Measurements from ENCODE around the gene GJD2.

GJD2 gene

DNA sequence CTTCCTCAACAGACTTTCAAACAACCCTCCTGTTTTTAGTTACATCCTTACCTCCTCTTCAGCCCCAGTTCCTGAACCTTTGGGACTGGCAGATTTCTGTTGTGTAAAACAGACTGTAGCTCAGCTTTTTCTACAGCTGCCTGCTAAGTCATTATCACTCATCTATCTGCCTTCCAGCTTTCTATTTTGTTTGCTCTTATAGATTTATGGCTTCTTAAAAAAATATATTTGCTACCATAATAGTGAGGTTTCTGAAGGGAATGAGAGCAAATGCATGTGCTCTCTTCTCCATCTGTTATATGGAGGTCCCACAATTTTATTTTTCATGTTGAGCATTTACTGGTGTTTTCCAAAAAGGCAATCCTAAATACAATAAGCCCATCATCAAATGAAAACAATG is 18.2 kb upstream of the GJD2 start:
- no peak for DNase-seq (ENCODE audit: low read depth)

DNA sequence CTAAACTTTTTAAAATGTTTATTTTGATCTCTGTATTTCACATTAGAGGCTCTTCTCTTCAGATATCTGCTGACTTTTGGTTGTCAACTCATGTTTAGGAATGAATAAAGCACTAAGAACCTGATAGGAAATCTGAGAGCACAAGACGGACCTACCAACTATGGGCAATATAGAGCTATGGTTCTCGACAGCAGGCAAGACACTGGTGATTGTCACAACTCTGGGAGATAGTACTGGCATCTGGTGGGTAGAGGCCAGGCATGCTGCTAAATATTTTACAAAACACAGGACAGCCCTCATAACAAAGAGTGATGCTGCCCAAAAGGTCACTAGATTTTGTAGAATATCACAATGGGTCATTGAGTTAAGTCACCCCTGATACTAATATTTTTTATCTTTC is 17.5 kb upstream of the GJD2 start:
- DNase-seq (ENCODE audit: low read depth) = no peak

DNA sequence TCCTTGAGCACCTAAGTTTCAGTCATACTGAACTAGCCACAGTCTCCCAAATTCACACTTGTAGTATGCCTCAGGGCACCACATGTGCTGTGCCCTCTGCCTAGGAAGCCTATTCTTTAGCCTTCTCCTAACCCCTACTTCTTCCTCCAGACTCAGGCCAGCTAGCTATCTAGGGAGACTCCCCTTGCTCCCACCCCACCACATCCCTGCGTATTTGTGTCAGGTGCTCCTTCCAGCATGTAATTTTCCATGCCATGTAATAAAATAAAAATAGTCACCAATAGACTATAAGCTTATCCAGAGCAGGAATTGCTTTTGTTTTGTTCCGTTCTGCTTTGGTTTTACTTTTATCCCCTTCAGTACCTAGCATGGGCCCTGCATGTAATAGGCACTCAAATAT is 14.9 kb upstream of the GJD2 start:
- DNase-seq (ENCODE audit: low read depth) = no peak

DNA sequence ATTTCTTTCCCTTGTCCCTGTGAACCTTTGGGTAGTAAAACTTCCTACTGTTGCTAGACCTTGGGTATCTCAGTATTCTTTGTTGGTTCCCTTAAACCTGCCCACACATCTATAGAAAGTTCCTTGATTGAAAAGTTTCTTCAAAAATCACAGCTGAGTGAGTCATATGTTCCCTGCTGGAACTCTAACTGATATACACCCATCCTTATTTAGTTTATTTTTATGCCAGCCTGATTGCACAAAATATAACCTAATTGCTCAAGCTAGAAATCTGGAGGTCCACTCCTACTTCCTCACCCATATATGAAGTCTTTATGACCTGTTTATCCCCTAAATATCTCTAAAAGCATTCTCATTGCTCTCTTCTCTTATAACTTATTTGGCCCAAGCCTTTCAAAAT is 13.7 kb upstream of the GJD2 start:
- DNase-seq (ENCODE audit: low read depth) = no peak

DNA sequence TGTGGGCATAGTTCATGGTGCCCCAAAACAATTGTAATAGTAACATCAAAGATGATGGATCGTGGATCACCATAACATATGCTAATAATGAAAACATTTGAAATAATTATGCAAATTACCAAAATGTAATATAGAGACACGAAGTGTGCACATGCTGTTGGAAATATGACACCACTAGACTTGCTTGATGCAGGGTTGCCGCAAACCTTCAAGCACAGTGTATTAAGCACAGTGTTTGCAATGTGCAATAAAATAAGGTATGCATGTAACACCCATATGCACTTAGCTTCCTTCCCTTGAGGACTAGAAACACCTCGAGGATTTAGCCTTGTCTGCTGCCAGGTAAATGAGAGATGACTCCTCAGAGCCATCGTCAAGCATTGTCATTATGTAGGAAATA is 10.9 kb upstream of the GJD2 start:
- no peak for DNase-seq (ENCODE audit: low read depth)

DNA sequence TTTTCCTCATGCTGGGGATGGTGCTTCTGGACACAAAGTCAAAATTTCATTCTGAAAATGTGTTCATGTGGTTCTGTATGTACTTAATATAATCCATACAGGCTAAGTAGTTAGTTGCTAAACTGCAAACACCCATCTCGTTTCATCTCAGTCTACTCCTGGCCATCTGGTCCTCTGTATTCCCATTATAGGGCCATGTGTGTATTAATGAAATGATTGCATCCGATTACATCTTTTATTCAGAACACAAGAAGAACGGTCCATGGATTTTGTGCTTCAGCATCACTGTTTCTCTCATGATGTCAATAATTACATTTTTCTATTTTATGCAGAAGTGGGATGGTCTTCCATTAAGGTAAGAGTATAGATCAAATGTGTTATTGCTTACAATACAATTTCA is 6.1 kb upstream of the GJD2 start:
- DNase-seq (ENCODE audit: low read depth) = no peak

DNA sequence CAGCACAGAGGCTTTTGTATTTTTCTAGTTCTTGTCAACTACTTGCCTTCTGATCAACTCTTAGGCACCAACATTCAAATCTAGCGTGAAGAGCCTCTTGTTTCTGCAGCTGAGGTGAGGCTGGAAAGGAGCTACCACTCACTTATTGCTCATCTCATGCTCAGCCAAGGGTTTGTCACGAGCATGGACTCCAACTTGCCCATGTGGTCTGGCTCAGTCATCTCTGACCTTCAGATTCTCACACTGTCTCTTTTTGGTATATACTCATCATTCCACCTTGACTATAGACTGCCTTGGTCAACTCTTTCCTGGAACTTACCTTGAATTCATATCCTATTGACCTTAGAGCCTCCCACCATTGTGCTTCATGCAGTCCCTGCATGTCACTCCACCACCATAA is 5.2 kb upstream of the GJD2 start:
- DNase-seq (ENCODE audit: low read depth) = no peak

DNA sequence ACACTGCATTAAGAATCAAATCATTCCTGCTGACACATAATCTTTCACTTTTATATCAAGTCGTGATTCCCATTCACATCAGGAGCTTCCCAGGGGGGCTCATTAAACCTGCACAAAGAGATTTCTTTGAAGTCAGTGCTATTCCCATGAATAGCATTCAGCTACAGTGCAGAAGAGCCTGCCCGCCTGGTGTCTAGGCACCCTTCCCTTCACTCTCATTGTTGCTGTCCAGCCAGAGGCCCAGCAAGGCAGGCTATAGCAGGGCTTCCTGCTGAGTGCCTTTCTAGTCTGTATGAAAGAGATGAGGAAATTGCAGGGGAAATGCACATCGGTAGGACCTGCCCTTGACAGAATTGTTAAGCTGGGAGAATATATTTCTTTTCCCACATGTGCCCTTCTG is 4.5 kb upstream of the GJD2 start:
- no peak for DNase-seq (ENCODE audit: low read depth)

DNA sequence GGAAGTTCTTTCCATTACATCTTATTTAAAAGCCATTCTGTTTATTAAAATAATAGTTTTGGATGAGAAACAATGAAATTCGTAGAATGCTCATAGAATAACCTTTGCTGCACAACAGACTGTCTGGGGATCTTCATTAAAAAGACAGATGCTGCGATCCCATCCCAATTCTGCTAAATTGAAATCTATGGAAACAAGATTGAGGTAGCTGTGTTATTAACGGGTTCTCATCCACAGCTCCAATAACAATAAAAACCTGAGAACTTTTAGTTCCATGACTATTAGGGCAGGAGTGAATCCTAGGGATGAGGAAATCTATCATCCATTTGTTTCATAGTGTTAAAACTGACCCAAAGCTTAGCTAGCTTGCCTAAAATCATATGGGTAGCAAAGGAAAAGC is 2.5 kb upstream of the GJD2 start:
- no peak for DNase-seq (ENCODE audit: low read depth)

DNA sequence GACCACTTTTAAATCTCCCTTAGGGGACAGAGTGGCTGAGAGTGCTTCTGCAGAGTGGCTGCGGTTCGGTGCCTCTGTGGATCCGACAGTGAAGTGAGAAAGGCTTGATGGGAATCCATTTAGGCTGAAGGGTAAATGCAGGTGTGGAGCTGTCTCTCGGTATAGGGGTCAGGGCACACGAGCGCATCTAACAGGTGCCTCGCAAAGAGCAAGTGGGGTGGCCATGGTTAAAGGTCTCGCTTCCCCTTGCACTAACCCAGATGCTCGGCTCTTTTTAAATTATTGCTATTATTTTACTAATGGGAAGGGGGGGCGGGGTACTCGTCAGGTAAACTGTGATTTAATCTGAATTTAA is 598 bp upstream of the GJD2 start:
- no peak for DNase-seq (ENCODE audit: low read depth)

DNA sequence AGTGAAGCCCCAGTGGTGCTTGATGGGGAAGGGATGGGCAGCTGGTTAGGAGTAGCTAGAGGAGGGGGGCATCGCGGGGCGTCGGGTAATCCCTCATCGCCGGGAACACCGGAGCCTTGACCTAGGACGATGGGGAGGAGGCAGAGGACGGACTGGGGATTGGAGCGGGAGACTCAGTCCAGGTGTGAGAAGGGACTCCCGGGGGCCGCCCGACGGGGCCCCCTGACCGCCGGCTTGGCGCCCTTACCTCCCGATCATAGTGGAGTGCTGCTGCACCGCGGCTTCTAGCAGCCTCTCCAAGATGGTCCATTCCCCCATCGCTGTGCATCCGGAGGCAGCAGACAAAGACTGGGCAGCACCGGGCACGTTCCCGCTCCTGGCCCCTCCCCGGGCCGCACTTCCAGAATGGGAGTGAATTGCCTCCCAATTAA is 612 bp downstream of the GJD2 start:
- no peak for DNase-seq (ENCODE audit: low read depth)

DNA sequence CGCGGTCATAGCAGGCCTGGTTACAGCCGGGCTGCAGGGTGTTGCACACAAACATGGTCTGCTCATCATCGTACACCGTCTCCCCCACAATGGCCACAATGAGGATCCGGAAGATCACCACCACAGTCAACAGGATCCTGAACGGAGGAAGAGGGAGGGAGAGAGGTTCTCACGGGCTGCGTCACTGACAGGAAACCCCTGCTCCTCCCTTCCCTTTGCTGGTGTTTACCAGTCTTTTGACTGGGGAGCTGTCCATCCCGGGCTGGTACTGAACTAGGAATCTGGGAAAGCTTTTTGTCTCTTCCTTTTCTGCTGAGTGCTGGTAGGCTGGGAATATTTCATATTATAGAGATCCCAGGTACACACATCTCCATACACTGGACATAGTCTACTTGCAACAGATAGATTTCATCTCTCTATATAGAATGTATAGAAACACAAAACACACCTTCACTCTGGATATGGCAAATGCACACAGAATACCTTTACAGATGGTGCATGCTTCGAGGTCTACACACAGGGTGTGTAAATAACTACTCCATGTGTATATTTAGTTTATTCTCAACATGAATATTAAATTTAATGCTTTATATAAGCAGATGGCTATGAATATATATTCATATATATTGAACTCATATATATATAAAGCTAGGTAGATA is 1.4 kb downstream of the GJD2 start:
- DNase-seq (ENCODE audit: low read depth) = no peak

DNA sequence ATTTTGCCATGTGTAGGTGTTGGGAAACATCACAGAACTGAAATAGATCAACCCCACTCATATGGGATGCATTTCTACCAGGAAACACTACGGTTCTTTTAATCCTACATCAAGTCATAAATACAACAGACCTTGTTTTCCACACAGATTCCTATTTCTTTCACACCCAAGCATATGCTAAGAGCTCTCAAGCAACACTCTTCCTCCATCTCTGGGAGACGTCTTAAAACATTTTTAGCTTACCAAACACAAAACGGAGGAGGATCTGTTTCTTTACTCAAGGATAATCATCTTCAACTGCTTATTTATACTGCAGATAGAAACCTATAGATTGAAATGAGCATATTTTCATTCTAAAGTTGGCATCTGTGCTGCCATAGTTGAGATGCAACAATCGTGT is 5.1 kb downstream of the GJD2 start:
- no peak for DNase-seq (ENCODE audit: low read depth)

DNA sequence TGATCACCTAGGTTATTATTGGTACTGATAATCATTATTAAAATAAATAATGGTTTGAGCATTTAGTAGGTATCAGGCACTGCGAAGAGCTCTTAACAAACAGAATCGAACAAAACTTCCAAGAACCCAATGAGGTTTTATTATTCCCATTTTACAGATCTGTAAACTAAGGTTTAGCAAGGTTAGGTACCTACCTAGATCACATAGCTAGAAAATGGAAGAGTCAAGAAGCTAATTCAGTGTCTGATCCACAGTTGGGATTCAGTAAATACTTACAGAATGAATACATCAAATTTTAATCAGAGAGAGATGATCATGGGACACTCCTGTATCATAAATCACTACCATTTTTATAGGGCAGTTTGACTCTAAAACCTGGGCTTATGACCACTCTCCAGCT is 15.5 kb downstream of the GJD2 start:
- no peak for DNase-seq (ENCODE audit: low read depth)

DNA sequence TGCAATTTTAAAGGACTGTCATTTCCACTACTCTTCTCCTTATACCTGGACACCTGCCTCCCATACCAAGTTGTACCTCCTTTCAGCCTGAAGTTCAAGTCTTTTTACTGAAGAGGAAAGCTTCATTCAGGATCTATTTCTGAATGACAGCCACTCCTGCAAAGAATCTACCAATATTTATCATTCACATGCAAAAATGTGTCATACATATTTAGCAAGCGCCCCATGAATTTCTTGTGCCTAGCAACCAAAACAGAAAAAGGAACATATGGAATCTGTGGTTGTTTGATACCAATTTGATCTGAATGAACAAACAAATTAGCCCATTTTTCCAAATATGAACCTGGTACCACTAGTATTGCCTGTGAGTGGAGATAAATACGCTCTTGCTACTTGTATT is 16.8 kb downstream of the GJD2 start:
- no peak for DNase-seq (ENCODE audit: low read depth)

DNA sequence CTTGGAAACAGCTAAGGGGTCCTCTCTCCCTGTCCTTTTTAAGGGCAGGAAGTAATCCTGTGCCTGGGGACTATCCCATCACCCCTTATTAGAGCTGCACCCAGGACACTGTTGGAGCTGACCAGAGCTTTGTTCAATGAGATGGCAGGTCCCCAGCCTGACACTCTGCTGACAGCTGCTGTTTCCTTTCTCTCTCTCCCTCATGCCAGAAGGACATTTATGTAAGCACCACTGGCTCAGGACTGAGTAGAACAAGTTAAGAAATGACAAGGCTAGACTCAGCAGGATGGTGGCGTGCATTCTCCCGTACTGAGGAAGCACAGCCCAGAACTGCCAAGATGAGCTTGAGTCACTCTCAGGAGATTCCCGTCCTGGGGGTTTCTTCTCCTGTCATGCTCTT is 17.3 kb downstream of the GJD2 start:
- DNase-seq (ENCODE audit: low read depth) = no peak

DNA sequence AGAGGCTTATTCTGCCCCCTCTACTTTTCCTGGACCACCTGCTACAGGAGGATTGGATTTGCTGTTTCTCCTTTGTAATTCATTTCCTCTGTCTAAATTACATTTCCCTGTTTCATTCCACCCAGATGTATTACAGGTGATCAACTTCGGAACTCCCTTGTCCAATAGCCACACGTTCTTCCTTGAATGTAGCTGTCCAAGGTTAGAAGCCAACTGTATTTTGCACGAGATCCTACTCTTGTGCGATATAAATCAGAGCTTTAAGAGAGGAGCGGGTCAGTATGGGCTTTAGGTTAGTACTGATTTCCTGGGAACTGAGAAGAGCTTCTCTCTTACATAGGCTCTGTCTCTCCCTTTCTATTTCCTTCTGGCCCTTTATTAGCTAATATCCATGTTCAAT is 20.5 kb downstream of the GJD2 start:
- no peak for DNase-seq (ENCODE audit: low read depth)

DNA sequence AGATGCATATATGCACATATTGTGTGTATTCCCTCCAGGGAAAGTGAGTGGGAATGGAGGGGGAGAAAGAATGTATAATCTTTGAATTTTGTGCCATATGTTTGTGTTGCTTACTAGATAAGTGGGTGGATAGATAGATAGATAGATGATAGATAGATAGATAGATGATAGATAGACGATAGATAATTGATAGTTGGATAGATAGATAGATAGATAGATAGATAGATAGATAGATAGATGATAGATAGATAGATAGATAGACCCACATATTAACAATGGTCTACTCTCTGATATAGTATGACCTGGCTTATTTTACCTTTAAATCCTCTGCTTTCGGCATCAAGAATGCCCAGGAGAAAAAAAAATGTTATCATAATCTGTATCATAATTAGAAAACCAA is 21.2 kb downstream of the GJD2 start:
- DNase-seq (ENCODE audit: low read depth) = no peak

DNA sequence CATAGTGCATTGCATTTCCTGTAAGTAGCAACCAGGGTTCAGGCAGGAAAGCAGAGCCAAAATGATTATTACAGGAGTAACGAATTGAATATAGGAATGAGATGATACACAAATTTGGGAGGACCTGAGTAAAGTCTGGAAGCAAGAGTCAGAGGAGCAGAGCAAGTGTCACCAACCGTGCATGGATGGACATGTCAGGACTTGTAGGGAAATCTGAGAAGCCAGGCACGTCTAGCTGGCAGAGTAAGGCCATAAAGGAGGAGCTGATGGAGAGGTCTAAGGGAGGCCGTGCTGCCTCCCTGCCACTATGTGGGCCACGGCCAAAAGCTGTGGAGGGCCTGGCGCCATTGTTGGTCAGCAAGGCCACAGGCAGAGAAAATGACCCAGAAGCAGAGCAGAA is 22.4 kb downstream of the GJD2 start:
- no peak for DNase-seq (ENCODE audit: low read depth)

DNA sequence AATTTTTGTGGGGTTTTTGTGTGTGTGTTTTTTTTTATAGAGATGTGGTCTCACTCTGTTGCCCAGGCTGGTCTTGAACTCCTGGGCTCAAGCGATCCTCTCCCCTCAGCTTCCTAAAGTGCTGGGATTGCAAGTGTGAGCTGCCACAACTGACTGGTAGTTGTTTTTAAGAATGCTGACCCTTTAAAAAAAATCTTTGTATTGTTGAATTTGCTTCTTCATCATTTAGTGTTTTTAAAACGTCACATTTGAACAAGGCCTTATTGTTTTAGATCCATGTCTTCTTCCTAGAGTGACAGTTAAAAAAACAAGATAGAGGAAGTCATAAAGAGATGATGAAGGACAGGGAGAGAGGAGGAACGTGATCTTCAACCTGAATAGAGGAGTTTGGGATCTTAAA is 24.1 kb downstream of the GJD2 start:
- no peak for DNase-seq (ENCODE audit: low read depth)

DNA sequence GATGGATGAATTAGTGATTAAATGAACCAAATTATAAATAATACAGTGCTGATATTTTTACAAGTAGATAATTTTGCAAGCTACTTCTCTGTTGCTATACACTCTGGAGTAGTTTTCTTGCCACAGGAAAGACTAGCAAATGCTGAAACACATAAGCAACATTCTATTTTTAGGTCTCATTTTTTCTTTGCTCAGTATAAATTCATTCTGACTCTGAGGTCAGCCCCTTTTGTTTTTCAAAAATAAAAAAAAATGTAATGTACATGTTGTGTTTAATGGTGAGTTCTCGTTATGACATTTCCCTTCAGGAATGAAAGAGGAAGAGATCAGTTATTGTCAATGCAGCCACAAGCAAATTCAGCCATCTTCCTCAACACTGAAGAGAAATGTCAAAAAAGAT is 24.9 kb downstream of the GJD2 start:
- DNase-seq (ENCODE audit: low read depth) = no peak

DNA sequence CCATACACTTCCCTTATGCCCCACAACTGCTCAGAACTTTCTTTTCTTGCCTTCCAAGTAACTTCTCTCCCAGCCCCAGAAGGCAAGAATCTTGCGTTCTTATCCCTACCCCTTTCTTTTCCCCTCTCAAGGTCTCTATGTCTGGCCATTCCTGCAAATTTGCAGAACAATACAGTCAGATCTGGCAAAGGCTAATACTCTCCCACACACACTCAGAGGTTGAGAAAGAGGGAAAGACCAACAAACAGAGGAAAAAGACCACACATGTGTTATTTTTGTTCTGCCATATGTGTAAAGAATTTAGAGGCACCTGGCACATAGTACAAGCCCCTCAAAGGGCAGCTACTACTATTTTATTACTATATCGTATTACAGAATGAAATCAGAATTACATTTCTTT is 25.7 kb downstream of the GJD2 start:
- no peak for DNase-seq (ENCODE audit: low read depth)

DNA sequence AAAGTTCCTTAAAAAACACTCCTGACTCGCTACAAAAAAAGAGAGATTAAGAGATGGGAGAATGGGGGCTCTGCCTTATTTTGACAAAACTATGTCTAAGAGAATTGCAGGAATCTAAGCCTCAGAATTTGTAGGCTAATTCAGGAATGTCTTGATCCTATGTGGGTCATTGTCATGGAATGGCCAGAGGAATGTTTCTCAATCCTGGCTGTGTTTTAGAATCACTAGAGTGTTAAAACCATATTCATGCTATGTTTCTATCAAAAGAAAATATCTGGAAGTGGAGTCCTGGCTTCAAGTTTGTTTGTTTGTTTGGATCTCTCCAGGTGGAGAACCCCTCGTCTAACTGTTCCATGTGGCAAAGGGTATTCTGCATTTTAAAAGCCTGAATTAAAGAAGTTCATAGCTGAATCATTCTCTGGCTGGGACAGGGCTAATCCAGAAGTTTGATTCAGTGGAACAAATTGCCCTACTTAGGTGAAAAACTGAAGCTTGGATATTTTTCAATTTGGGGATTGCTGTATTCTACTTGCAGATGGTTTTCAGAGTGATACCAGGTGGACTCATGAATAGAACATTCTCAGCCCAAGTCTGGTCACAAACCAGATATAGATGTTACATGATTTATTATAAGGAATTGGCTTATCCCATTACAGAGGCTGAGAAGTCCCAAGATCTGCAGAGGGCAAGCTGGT is 28.2 kb downstream of the GJD2 start:
- no peak for DNase-seq (ENCODE audit: low read depth)

DNA sequence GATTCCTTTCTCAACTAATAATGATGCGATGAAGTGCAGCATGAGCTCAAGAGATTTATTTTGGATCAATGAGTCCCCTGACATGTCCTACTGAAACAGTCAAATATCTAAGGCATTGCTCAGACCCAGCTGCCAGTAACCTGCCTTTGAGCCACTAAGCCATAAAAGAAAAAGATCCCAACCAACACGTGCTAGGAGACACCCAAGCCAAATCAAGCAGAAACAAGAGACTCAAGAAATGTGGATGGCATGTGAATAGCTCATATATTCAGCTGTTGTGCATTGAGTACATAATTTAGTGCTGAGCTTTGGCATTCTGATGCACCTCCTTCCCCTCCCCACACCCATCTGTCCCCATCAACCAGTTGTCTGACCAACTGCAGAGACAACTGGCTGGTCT is 29.2 kb downstream of the GJD2 start:
- DNase-seq (ENCODE audit: low read depth) = no peak

Measured in stimulated activated CD8-positive, alpha-beta memory T cell treated with anti-CD3 and anti-CD28 coated beads, Interleukin-15, amount 100 ng/mL, for 24 hours (primary cell).